ENCODE data around the gene WWOX.
A peak's percentile ranks its signal among the peaks of the same experiment; 100 is the strongest.

Gene WWOX

GRCh38 chr16:78196502-78196901, 97.0 kb downstream of the WWOX start:
- DNase-seq = no peak

GRCh38 chr16:78198288-78198687, 98.8 kb downstream of the WWOX start:
- no peak for DNase-seq

- DNase-seq = no peak
These were observed 100.0 kb downstream of the WWOX start for GRCh38 chr16:78199325-78200022.

GRCh38 chr16:78200023-78200389, 100.6 kb downstream of the WWOX start:
- DNase-seq = no peak

- no peak for DNase-seq
These were observed 101.2 kb downstream of the WWOX start for GRCh38 chr16:78200623-78201096.

- DNase-seq = no peak
These were observed 106.1 kb downstream of the WWOX start for GRCh38 chr16:78205506-78205905.

- no peak for DNase-seq
These were observed 107.3 kb downstream of the WWOX start for GRCh38 chr16:78206623-78207223.

- DNase-seq = peak; percentile 51
These were observed 110.7 kb downstream of the WWOX start for GRCh38 chr16:78209951-78210661.

GRCh38 chr16:78211020-78211599, 111.7 kb downstream of the WWOX start:
- no peak for DNase-seq

- DNase-seq = no peak
These were observed 112.5 kb downstream of the WWOX start for GRCh38 chr16:78211946-78212345.

GRCh38 chr16:78212674-78213073, 113.2 kb downstream of the WWOX start:
- no peak for DNase-seq

- no peak for DNase-seq
These were observed 114.3 kb downstream of the WWOX start for GRCh38 chr16:78213751-78214150.

GRCh38 chr16:78215222-78215621, 115.8 kb downstream of the WWOX start:
- DNase-seq = no peak

GRCh38 chr16:78216166-78216745, 116.8 kb downstream of the WWOX start:
- DNase-seq = peak; percentile 8

GRCh38 chr16:78217276-78217675, 117.8 kb downstream of the WWOX start:
- DNase-seq = no peak

GRCh38 chr16:78218279-78218678, 118.8 kb downstream of the WWOX start:
- no peak for DNase-seq

- DNase-seq = no peak
These were observed 119.6 kb downstream of the WWOX start for GRCh38 chr16:78218856-78219651.

- DNase-seq = no peak
These were observed 121.1 kb downstream of the WWOX start for GRCh38 chr16:78220571-78220970.

- DNase-seq = no peak
These were observed 122.4 kb downstream of the WWOX start for GRCh38 chr16:78221892-78222291.

GRCh38 chr16:78224342-78224741, 124.9 kb downstream of the WWOX start:
- no peak for DNase-seq

- no peak for DNase-seq
These were observed 126.5 kb downstream of the WWOX start for GRCh38 chr16:78225919-78226318.

GRCh38 chr16:78227855-78228254, 128.4 kb downstream of the WWOX start:
- DNase-seq = no peak

All from fibroblast of skin of back (primary cell).